GM19324 (cell line): ENCODE data around the gene PDE11A.
"Not testable (repeated sequence)": the region's sequence is repeated elsewhere in the genome, so short reads cannot be mapped to it uniquely, and the experiment has no call there.

Experiments used
- ATAC-seq: cut with Tn5 transposase; IDR thresholded peaks from one replicate; pipeline ENCODE4 v1.9.1; 2021; ENCODE audit warnings: mild to moderate bottlenecking, moderate library complexity; ENCODE audit not compliant: unreplicated experiment, low FRiP score

Gene PDE11A

DNA sequence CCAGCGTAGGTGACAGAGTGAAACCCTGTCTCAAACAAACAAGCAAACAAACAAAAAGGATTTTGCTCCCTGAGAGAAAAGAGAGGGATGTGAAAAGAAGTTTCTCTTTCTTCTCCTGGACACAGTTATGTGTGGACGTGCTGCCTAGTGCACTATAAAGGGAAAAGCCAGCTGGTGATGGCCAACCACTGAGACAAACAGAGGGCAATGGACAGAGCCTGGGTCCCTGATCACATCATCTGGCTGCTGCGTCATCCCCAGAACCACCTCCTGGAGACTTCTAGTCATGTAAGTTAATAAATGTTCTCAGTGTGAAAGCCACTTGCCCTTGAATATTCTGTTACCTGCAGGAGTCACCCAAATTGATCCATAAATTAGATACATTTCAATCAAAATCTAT, 184.9 kb downstream of the PDE11A start:
- no peak for ATAC-seq

GRCh38 chr2:177886824-177887223, 185.8 kb downstream of the PDE11A start:
- no peak for ATAC-seq

DNA sequence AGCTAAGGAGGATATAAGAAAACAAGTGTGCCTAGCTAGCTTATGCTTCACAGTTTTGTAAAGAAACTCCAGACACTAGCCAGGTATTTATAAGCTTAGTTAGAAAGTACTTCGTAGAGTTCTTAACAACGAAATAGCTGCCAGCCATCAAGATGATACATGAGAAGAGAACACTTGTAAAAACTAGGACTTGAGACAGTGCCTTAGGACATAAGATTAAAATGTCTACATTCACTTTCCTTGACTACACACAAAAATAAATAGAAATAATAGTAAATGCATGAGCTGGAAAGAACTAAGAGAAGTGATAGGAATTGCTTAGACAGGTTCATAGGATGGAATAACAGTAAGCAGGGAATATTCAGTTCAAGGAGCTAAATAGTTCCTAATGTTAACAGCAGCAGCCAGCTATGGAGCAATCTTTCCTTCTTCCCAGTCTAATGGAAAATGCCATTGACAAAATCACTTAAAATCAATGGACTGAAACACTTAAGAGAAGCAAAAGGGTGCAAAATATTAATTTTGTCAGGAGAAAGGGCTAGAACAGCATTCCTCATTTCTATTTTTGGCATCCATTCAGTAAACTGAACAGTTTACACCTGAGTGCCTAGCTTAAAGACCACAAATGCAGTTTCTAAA, 186.6 kb downstream of the PDE11A start:
- ATAC-seq: no peak

GRCh38 chr2:177883177-177883576, 189.4 kb downstream of the PDE11A start:
- ATAC-seq: no peak

DNA sequence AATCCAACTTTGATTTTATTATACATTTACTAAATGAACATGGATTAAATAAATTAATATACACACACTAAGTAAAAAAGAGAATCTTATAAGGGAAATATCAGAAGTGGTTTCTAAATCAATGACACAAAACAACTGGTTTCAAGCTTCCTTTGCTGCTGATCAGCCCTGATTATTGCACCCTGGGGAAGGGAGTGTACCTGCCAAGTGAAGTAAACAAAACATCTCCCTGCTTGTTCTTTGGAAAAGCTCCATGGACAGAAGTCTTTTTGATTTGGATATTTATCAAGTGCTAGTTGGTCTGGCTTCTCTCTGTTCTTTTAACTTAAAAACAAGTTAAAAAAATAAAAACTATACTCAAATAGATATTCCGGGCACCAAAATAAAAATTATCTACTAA, 190.1 kb downstream of the PDE11A start:
- ATAC-seq: no peak

- ATAC-seq: no peak
Observed at GRCh38 chr2:177881921-177882320, 190.7 kb downstream of the PDE11A start.

GRCh38 chr2:177881008-177881747, 191.4 kb downstream of the PDE11A start:
- ATAC-seq: no peak

GRCh38 chr2:177880285-177880684, 192.3 kb downstream of the PDE11A start:
- ATAC-seq: no peak

GRCh38 chr2:177876950-177877349, 195.6 kb downstream of the PDE11A start:
- no peak for ATAC-seq

DNA sequence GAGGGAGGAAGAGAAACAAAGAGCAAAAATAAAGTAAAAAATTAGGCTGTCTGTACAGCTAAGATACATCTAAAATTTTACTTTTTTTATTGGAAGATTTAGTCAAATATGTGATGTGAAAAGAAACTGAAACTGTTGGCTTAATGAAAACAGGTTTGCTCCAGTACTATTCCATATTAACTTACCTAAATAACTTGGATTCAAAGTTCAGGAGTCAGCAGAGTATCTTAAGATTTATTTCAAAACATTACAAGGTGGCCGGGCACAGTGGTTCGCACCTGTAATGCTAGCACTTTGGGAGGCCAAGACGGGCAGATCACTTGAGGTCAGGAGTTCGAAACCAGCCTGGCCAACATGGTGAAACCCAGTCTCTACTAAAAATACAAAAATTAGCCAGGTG, 197.9 kb downstream of the PDE11A start:
- ATAC-seq: no peak

- no peak for ATAC-seq
Observed at GRCh38 chr2:177873915-177874314, 198.7 kb downstream of the PDE11A start.

- no peak for ATAC-seq
Observed at GRCh38 chr2:177872286-177872685, 200.3 kb downstream of the PDE11A start.

DNA sequence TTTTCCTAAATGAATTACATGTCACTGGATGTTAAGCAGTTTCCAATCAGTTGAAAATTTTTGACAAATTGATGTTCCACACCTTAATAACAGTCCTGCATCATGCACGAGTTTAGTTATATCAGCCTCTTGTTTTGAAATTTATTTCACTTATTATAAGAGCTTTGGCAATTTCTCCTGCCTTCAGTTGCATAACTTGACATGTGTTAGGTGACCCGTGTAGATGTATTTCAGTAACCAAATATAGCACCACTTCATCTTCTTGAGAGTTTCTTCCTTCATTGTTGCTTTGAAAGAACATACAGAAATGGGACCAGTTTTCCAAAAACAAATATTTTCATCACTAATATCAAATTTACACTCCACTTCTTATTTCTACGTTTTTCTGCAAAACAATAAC, 202.7 kb downstream of the PDE11A start:
- no peak for ATAC-seq

DNA sequence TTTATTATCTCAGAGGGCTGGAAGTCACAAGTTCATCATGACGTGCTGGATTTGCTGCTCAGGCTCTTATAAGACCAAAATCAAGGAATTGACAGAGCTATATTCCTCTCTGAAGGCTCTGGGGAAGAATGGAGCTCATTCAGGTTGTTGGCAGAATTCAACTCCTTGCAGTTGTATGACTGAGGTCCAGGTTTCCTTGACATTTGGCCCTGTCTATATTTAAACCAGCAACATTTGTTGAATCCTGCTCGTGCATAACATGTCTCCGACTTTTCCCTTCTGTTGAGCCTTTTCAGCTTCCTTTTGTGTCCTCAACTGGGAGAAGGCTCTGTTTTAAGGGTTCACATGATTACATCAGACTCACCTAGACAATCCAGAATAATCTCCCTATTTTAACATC, 203.4 kb downstream of the PDE11A start:
- no peak for ATAC-seq

GRCh38 chr2:177868806-177869205, 203.8 kb downstream of the PDE11A start:
- ATAC-seq: no peak

DNA sequence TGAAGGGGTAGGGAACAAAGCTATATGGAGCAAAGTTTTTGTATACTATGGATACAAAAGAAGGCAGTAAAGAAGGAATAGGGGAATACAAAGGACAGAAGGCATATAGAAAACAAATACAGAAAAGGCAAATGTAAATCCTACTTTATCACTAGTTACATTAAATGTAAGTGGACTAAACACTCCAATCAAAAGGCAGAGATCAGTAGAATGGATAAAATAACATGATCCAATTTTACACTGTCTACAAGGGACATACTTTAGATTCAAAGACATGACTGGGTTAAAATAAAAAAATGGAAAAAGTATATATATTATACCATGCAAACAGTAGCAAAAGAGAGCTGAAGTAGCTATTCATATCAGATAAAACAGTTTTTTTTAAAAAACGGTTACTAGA, 215.0 kb downstream of the PDE11A start:
- no peak for ATAC-seq

DNA sequence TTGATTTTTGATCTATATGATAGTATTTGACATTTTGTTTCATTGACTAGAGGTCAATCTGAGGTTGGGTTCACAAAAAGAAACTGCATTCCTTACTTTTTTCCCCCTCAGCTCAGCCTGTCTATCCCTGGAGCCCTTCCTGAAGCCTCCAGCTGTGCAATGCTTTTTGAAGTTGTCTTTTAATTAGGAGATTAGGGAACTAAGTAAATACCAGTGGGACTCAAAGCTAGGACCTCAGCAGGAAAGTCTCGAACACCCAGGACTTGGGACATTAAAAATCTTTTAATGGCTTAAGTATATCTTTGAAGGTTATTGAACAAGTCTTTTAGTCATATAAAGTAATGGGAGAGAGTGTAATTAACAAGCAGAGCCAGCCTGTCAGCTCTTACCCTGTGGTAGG, 220.2 kb downstream of the PDE11A start:
- ATAC-seq: no peak

- no peak for ATAC-seq
Observed at GRCh38 chr2:177843188-177843587, 229.4 kb downstream of the PDE11A start.

- no peak for ATAC-seq
Observed at GRCh38 chr2:177842243-177842642, 230.3 kb downstream of the PDE11A start.

GRCh38 chr2:177835418-177836204, 237.0 kb downstream of the PDE11A start:
- ATAC-seq: not testable (repeated sequence)

- no peak for ATAC-seq
Observed at GRCh38 chr2:177832611-177833433, 239.8 kb downstream of the PDE11A start.
